ENCODE results near the gene FCGR3B. TPM values are rescaled to one million over a fixed set of nuclear protein-coding genes. Genes with fewer than 3 reads are reported as not detected.
A peak's percentile ranks its signal among the peaks of the same experiment; 100 is the strongest.
"Not testable (repeated sequence)": the region's sequence is repeated elsewhere in the genome, so short reads cannot be mapped to it uniquely, and the experiment has no call there.

The FCGR3B gene
- total RNA-seq = not detected in 2 replicates
- long read RNA-seq = 0 reads

- Mint-ChIP-seq H3K36me3 (ENCODE audit: insufficient read depth) (no peaks in the 10 kb centered on the region), H3K27me3 (peaks cover 5% of the 10 kb centered on the region), H3K27ac (no peak within 1 kb of the TSS), H3K4me3 (ENCODE audit: low read depth) (no peak within 1 kb of the TSS), H3K9me3 (ENCODE audit: low read depth) (no peaks in the 10 kb centered on the region), H3K4me1 (ENCODE audit: low read depth) (no peaks in the 10 kb centered on the region)
- TF ChIP-seq CTCF (IDR thresholded peaks at IDR 0.05; ENCODE audit: unreplicated experiment) = no peak
- DNase-seq (ENCODE audit: low spot score, unreplicated experiment) = no peak
Measured at GRCh38 chr1:161631076-161631475, at the start of gene FCGR3B. FCGR3B (minus strand) TSS chr1:161631176; CDS start chr1:161631094, 82 bp downstream.

GRCh38 chr1:161678500-161678899 lies 47.5 kb upstream of the FCGR3B start:
- H3K27ac Mint-ChIP-seq = no peak overlapping the region
- H3K4me3 Mint-ChIP-seq (ENCODE audit: low read depth) = no peak overlapping the region
- no peak for DNase-seq (ENCODE audit: low spot score, unreplicated experiment)
- no peak for TF ChIP-seq CTCF (IDR thresholded peaks at IDR 0.05; ENCODE audit: unreplicated experiment)
- H3K27me3 Mint-ChIP-seq = peaks cover 2% of the 10 kb centered on the region
- peaks cover 28% of the 10 kb centered on the region for H3K4me1 Mint-ChIP-seq (ENCODE audit: low read depth)
- no peaks in the 10 kb centered on the region for H3K36me3 Mint-ChIP-seq (ENCODE audit: insufficient read depth)
- H3K9me3 Mint-ChIP-seq (ENCODE audit: low read depth) = no peaks in the 10 kb centered on the region

- peak; percentile 40 for DNase-seq (ENCODE audit: low spot score, unreplicated experiment)
- no peak for TF ChIP-seq CTCF (IDR thresholded peaks at IDR 0.05; ENCODE audit: unreplicated experiment)
- H3K36me3 Mint-ChIP-seq (ENCODE audit: insufficient read depth) = no peaks in the 10 kb centered on the region
- peak overlapping the region; percentile 87 for H3K27ac Mint-ChIP-seq
- H3K27me3 Mint-ChIP-seq = peaks cover 2% of the 10 kb centered on the region
- H3K4me3 Mint-ChIP-seq (ENCODE audit: low read depth) = peak overlapping the region; percentile 6
- H3K9me3 Mint-ChIP-seq (ENCODE audit: low read depth) = no peaks in the 10 kb centered on the region
- peaks cover 28% of the 10 kb centered on the region for H3K4me1 Mint-ChIP-seq (ENCODE audit: low read depth)
Measured at GRCh38 chr1:161676958-161677689, 46.1 kb upstream of the FCGR3B start.

- Mint-ChIP-seq H3K4me3 (ENCODE audit: low read depth) (no peak overlapping the region), H3K36me3 (ENCODE audit: insufficient read depth) (no peaks in the 10 kb centered on the region), H3K4me1 (ENCODE audit: low read depth) (peaks cover 28% of the 10 kb centered on the region), H3K27ac (peak overlapping the region; percentile 87), H3K27me3 (no peaks in the 10 kb centered on the region), H3K9me3 (ENCODE audit: low read depth) (no peaks in the 10 kb centered on the region)
- no peak for TF ChIP-seq CTCF (IDR thresholded peaks at IDR 0.05; ENCODE audit: unreplicated experiment)
- no peak for DNase-seq (ENCODE audit: low spot score, unreplicated experiment)
Measured at GRCh38 chr1:161676441-161676840, 45.5 kb upstream of the FCGR3B start.

- not testable (repeated sequence) for H3K9me3 Mint-ChIP-seq (ENCODE audit: low read depth); H3K36me3 Mint-ChIP-seq (ENCODE audit: insufficient read depth); H3K27me3 Mint-ChIP-seq; H3K4me3 Mint-ChIP-seq (ENCODE audit: low read depth); DNase-seq (ENCODE audit: low spot score, unreplicated experiment); H3K27ac Mint-ChIP-seq
- peaks cover 30% of the 10 kb centered on the region for H3K4me1 Mint-ChIP-seq (ENCODE audit: low read depth)
Measured at GRCh38 chr1:161674908-161675307, 43.9 kb upstream of the FCGR3B start.

- not testable (repeated sequence) for H3K36me3 Mint-ChIP-seq (ENCODE audit: insufficient read depth); H3K4me3 Mint-ChIP-seq (ENCODE audit: low read depth); H3K27me3 Mint-ChIP-seq; H3K9me3 Mint-ChIP-seq (ENCODE audit: low read depth); H3K27ac Mint-ChIP-seq; DNase-seq (ENCODE audit: low spot score, unreplicated experiment)
- peaks cover 30% of the 10 kb centered on the region for H3K4me1 Mint-ChIP-seq (ENCODE audit: low read depth)
Measured at GRCh38 chr1:161674447-161674846, 43.5 kb upstream of the FCGR3B start.

GRCh38 chr1:161673437-161673836 lies 42.5 kb upstream of the FCGR3B start:
- H3K4me3 Mint-ChIP-seq (ENCODE audit: low read depth); H3K27me3 Mint-ChIP-seq; DNase-seq (ENCODE audit: low spot score, unreplicated experiment); H3K36me3 Mint-ChIP-seq (ENCODE audit: insufficient read depth); H3K27ac Mint-ChIP-seq; H3K9me3 Mint-ChIP-seq (ENCODE audit: low read depth): not testable (repeated sequence)
- H3K4me1 Mint-ChIP-seq (ENCODE audit: low read depth) = peaks cover 29% of the 10 kb centered on the region

- DNase-seq (ENCODE audit: low spot score, unreplicated experiment); H3K27me3 Mint-ChIP-seq; H3K36me3 Mint-ChIP-seq (ENCODE audit: insufficient read depth); H3K27ac Mint-ChIP-seq; H3K4me3 Mint-ChIP-seq (ENCODE audit: low read depth); H3K9me3 Mint-ChIP-seq (ENCODE audit: low read depth): not testable (repeated sequence)
- H3K4me1 Mint-ChIP-seq (ENCODE audit: low read depth) = peaks cover 14% of the 10 kb centered on the region
Measured at GRCh38 chr1:161671045-161672020, 40.4 kb upstream of the FCGR3B start.

GRCh38 chr1:161664689-161665088 lies 33.7 kb upstream of the FCGR3B start:
- H3K4me1 Mint-ChIP-seq (ENCODE audit: low read depth); H3K27me3 Mint-ChIP-seq; H3K9me3 Mint-ChIP-seq (ENCODE audit: low read depth); H3K27ac Mint-ChIP-seq; DNase-seq (ENCODE audit: low spot score, unreplicated experiment); H3K4me3 Mint-ChIP-seq (ENCODE audit: low read depth); H3K36me3 Mint-ChIP-seq (ENCODE audit: insufficient read depth): not testable (repeated sequence)
